Activated CD4-positive, CD25-positive, alpha-beta regulatory T cell (primary cell): Measurements from ENCODE around the gene SMAD7.
"Not testable (repeated sequence)": the region's sequence is repeated elsewhere in the genome, so short reads cannot be mapped to it uniquely, and the experiment has no call there.

ENCODE experiments used
- DNase-seq, 4 experiments: peaks; one replicate each; lab custom pipeline; 2025; lab: John Stamatoyannopoulos, UW

SMAD7 gene

DNA sequence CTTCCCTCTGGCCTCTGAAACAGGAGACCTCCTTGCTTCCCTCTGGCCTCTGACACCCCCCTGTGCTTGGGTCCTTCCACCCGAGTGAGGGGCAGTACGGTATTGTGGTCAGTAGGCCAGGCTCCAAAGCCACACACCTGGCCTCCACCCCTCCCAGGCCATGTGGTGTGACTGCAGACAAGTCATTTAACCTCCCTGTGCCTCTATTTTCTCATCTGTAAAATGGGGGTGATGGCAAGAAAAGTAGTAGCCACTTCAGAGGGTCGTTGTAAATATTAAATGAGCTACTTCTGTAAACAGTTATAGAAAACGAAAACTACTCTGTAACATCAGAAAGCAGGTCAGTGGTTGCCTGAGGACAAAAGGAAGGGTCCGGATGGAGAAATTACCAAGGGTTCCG, 74.2 kb downstream of the SMAD7 start:
- DNase-seq, result no peak

DNA sequence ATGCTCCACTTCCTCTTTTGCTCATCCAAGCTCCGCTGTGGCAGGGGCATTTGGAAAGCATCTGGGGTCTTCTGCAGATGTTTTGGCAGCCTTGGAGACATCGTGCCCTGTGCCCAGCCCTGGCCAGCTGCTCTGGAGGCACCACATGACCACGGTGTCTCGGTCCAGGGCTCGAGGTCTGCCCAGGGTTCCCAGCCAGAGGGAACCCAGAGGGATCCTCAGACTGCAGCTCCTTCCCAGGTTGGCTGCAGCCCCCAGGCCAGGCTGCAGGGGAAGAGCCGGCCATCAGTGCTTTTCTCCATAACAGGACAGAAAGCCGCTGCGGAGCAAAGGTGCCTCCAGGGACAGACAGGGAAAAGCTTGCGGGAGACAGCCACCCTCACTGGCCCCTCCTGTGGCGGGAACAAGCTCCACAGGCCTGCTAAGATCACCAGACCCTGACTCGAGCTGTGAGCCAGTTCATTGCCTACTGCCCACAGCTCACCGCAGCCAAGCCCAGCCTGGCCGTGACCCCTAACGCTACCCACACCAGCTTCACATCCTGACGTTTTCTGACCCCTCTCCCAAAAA, 74.7 kb downstream of the SMAD7 start:
- DNase-seq, result no peak

DNA sequence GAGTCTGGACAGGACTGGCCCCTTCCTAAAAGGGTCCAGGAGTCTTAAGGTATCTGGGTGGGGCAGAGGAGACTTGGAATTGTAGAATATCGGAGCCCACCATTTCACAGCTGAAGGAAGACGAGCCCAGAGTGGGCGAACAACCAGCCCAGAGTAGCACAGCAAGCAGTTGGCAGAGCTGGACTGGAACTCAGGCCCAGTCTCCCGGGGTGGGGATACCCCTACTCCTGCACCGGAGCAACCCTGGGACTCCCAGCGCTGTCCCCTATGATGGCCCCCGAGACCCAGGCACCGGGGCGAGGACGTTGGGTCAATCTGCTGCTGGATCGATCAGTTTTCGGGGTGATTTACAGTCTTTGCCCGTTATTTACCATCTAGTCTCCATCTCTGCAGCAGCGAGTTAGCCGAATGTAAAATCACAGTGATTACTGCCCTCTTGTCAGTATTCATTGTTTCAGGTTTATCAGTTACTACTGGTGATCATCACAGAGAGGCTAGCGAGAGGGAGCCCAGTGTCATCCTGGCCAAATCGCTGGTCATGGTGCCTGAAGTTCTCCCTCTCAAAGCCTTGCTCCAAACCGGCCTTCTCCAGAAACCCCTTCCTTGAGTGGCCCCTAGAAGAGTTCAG, 75.3 kb downstream of the SMAD7 start:
- DNase-seq, result no peak

DNA sequence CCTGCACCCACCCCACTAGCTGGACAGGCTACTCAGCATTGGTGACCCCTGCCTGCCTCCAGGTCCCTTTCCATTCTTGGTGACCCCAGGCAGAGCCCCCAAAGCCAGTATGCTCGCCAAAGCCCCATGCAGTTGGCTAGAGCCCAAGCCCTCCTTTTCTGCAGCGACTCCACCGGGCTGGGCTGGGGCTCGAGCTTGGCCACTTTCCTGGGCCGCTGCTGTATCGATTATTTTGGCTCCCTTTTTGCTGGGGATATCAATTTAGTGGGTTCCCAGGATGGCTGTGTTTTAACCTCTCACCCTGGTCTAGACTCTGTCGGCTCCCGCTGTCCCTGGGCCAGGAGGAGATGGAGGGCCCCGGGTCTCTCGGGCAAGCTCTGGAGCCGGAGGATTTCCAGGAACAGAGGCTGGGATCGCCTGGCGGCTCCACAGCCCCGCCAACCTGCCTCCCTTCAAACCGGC, 76.0 kb downstream of the SMAD7 start:
- no peak for DNase-seq

DNA sequence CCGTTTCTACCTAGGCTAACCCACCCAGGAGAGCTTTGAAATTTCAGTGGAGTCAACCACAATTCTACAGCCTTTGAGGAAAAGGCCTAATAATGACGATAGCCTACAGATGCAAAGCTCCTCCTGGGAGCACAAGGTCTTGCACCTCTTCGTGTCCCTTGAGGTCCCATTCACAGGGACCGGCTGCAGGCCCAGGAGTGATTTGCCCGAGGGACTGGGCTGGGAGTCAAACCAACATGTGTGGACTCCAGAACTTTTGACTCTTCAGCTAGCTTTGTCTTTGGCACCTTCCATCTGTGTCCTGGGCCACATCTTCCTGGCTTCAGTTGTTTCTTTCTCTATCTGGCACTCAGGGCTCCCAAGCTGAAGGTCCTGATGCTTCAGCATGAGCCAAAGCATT, 76.5 kb downstream of the SMAD7 start:
- no peak for DNase-seq

DNA sequence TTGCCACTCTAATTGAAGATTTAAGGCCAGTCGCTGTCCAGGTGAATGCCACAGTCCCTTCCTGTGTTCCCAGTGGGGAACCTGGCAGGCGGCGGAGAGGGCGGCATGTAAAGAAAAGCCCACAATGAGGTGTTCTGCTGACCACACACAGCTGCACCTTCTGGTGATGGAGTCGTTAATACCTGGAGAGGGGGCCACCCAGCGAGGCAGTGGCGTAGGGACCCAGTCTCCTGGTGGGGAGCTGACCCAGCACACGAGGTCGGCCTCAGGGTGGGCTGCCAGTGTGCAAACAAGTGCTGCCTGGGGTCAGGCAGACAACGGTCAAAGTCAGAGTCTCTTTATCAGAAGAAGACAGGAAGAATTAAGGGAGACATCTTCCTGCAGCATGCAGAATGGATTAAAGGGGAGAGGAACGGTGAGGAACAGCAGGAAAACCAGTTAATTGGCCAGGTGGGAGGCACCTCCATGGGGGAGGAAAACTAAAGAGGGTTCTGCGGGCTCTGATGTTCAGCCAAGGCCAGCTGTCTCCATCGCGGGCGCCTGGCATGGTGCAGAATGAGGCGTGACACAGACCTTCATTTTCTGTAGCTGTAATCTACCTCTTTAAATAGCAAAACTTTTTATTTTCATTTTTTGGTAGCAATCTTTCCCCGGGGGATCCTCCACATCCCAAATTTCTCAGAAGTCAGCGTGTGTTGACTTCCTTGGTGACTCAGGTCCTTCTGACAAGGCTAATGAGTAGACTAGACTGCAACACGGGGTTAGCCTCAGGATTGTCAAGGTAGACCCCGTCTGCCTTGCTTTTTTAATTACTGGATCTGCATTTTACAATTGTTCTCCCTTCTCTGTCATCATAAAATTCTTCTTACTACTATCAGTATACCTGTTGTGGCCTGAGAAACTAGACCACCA, 78.3 kb downstream of the SMAD7 start:
- DNase-seq, result no peak

DNA sequence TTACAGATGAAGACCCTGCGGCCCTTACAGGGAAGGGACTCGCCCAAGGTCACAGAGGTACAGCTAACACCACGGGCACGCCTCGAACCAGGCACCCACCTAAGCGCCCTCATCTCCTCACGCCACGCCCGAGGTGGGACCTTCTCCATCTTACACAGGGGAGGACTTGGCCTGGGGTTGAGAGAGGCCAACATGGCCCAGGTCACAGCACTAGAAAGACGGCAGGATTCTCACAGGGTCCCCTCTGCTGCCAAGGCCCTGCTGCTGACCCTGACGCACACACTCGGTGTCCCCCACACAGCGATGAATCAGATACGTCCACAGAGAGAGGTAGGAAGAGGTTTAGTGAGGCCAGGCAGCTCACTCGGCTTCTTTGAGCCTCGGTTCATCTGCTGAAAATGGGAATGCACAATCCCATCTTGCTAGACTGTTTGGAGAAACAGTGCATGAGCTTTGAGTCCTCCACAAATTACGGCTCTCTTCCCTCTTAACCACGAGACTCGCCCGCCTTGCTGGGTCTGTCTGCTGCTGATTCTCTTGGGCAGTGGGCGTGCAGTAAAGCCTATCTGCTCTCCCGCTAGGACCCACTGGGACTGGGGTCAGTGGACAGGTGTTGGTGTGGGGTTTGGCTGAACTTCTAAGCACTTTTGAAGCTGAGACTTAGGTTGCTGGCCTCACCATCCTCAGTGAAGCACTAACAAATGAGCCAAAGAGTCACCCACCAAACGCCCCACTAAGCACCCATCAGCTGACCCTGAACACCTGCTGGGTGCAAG, 79.2 kb downstream of the SMAD7 start:
- no peak for DNase-seq

DNA sequence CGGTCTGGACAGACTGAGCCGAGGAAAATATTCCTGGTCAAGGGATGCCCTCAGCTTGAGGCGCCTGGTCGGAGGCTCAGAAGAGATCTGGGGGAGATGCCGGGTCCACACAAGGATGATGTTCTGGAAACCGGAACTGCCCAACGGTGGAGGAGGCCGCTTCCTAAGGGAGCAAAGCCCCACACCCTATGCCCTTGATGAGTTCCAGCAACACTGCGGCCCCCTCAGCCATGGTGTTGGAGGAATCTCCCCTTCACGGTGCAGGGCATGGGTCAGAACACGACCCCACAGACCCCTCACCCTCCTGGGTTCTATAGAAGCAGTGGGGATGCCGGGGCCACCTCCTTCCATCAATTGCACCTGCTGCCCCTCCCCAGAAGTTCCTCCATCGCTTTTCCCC, 79.8 kb downstream of the SMAD7 start:
- not testable (repeated sequence) for DNase-seq
